ENCODE measurements around the gene SH2B2.

SH2B2 gene

DNA sequence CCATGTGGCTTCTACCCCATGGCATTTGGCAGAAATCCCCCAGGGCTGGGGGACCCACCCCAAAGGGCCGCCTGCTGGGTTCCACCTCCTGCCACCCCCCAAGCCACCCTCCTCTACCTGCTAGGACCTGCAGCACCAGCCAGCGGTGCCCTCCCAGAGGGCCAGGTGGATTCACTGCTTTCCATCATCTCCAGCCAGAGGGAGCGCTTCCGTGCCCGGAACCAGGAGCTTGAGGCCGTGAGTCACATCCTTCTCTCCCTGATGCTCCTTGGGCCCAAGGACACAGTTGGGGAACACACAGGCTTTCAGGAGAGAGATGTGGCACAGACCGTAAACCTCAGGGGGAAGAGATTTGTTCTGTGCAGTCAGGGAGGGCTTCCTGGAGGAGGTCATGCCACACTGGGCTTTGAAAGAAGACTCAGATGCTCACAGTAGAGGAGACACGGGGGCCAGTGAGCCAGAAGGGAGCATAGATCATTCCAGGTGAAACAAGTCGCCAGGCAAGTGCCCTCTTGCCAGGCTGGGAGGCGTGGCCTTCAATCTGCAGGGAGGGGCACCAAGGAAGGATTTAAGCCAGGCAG is 11.5 kb upstream of the SH2B2 start:
- H3K27ac ChIP-seq: no peak overlapping the region
- TF ChIP-seq, protein P1, sequence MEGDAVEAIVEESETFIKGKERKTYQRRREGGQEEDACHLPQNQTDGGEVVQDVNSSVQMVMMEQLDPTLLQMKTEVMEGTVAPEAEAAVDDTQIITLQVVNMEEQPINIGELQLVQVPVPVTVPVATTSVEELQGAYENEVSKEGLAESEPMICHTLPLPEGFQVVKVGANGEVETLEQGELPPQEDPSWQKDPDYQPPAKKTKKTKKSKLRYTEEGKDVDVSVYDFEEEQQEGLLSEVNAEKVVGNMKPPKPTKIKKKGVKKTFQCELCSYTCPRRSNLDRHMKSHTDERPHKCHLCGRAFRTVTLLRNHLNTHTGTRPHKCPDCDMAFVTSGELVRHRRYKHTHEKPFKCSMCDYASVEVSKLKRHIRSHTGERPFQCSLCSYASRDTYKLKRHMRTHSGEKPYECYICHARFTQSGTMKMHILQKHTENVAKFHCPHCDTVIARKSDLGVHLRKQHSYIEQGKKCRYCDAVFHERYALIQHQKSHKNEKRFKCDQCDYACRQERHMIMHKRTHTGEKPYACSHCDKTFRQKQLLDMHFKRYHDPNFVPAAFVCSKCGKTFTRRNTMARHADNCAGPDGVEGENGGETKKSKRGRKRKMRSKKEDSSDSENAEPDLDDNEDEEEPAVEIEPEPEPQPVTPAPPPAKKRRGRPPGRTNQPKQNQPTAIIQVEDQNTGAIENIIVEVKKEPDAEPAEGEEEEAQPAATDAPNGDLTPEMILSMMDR (conservative IDR thresholded peaks at IDR 0.05): no peak

GRCh38 chr7:102277901-102278300 is 8.8 kb upstream of the SH2B2 start:
- H3K27ac ChIP-seq: no peak overlapping the region
- TF ChIP-seq, protein P1 (conservative IDR thresholded peaks at IDR 0.05): no peak

DNA sequence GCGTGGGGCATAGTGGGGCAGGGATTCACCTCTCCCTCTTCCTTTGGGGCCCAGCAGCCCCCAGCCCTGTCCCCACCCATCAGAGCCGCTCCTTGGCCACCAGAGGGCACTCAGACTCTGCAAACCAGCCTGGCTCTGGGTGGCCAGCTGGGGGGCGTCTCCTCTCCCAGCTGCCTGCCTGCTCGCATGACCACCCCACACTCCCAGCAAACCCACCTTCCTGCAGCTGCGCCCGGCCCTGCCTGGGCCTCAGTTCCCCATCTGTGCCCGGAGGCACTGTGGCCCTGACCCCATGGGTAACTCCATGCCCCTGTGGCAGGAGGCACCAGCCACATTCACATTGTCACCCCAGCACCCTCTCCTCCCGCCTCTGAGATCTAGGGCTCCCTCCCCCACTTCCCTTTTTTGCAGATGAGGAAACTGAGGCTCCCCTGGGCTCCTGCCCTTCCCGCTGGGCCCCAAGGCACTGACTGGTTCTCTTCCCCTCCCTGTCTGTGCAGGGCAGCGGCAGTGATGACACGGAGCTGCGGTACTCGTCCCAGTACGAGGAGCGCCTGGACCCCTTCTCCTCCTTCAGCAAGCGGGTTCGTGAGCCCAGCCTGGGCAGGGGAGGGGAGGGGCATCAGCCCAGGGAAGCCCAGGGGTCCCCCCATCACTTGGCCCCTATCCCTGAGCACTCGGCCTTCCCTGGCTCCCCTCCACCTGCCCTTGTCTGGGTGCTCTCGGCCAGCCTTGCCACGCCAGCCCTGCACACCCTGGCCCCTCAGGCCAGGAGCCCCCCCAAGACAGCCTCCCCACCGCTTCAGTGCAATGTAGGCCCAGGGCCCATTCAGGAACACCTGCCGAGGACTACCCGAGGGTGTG is 6.9 kb upstream of the SH2B2 start:
- H3K27ac ChIP-seq: peak overlapping the region; percentile 41; the same call in 1 of the 2 replicates
- TF ChIP-seq, protein P1 (conservative IDR thresholded peaks at IDR 0.05): peak; percentile 95

DNA sequence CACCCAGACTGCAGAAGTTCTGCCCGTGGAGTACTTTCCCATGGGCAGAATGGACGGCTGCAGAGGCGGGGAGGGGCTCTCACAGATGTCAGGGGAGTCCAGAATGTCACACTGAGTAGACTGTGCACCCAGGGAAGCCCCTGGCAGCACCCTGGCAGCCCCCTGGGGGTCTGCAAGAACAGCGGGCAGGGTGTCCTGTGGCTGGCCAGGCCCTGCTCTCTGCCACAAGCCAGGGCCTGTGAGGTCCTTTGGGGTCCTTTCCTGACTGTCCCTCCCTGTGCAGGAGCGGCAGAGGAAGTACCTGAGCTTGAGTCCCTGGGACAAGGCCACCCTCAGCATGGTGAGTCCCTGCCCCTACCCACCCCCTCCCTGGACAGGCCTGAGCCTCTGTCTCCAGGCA is 6.1 kb upstream of the SH2B2 start:
- TF ChIP-seq, protein P1 (conservative IDR thresholded peaks at IDR 0.05): no peak
- H3K27ac ChIP-seq: no peak overlapping the region

GRCh38 chr7:102281785-102282184 is 4.9 kb upstream of the SH2B2 start:
- no peak overlapping the region for H3K27ac ChIP-seq
- TF ChIP-seq, protein P1 (conservative IDR thresholded peaks at IDR 0.05): no peak

DNA sequence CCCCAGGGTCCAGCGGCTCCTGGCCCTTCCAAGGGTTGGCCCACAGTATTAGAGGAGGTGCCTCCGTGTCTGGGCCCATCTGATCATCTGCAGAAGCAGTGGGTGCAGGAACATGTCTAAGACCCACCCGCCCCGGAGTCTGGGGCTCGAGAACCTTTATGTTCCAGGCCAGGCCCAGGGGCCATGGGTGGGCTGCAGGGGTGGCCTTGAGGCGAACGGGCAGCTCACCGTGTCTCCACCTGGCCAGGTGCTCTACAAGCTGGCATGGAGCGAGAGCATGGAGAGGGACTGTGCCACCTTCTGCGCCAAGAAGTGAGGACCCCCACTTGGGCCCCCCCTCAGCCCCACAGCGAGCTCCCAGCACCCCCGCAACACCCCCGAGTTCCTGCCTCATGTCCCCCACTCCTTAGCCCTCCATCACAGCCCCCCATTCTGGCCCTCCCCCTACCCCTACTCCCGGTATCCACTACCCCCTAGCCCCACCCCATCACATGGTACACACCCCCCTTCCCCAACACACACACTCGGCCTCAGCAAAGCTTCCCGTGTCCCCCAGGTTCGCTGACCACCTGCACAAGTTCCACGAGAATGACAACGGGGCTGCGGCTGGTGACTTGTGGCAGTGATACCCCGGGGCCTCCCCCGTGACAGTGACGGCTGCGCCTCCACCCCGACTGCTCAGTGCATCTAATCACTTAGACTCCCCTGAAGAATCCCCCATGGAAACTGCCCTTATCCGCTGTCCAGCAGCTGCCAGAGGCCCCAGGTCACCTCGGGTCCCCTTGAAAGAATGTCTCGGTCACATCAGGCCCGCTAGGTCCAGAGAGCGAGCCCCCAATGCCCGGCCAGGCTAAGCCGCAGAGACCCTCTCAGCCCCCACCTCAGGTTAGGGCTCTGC is 4.0 kb upstream of the SH2B2 start:
- no peak overlapping the region for H3K27ac ChIP-seq
- TF ChIP-seq, protein P1 (conservative IDR thresholded peaks at IDR 0.05): no peak

Measured in VCaP (cell line).